22Rv1 (cell line): ENCODE measurements around the gene SERGEF.

Experiments used
- ZFX ChIP-seq: fragments of 450-650 bp; IDR thresholded peaks from 2 replicates; pipeline ENCODE4 v1.6.1; 2017; ENCODE audit warnings: antibody characterized with exemption, borderline replicate concordance
- TF ChIP-seq, protein P1 (sequence below): fragments of 450-650 bp; IDR thresholded peaks from 2 replicates; pipeline ENCODE4 v1.5.1; 2017; ENCODE audit warnings: mild to moderate bottlenecking

DNA sequence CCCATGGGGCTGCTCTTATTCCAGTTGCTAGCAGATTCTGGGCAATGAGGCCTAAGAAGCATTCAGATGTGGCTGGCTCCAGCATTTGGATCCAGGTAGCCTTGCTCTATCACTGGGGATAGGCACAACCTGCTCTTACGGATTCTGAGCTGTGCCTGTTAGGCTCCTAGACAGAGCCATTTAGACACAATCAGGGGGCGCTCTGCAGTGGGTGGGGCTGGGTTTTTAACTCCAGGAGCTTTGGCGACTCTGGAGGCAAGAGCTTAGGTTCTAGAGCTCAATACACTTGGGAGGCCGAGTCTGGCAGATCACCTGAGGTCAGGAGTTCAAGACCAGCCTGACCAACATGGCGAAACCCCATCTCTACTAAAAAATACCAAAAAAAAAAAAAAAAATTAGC, 246.3 kb downstream of the SERGEF start:
- TF ChIP-seq, protein P1, sequence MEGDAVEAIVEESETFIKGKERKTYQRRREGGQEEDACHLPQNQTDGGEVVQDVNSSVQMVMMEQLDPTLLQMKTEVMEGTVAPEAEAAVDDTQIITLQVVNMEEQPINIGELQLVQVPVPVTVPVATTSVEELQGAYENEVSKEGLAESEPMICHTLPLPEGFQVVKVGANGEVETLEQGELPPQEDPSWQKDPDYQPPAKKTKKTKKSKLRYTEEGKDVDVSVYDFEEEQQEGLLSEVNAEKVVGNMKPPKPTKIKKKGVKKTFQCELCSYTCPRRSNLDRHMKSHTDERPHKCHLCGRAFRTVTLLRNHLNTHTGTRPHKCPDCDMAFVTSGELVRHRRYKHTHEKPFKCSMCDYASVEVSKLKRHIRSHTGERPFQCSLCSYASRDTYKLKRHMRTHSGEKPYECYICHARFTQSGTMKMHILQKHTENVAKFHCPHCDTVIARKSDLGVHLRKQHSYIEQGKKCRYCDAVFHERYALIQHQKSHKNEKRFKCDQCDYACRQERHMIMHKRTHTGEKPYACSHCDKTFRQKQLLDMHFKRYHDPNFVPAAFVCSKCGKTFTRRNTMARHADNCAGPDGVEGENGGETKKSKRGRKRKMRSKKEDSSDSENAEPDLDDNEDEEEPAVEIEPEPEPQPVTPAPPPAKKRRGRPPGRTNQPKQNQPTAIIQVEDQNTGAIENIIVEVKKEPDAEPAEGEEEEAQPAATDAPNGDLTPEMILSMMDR: peak; percentile 39
- no peak for TF ChIP-seq ZFX
